Activated CD4-positive, alpha-beta T cell treated with anti-CD3 and anti-CD28 coated beads for 24 hours (primary cell): ENCODE results near the gene AP2A2.

ENCODE experiments used
- DNase-seq, 2 donors: peaks; one replicate each; pipeline ENCODE4 v3.0.0-alpha.2; 2020; ENCODE audit warnings: low read depth in 2 of 2

Gene AP2A2

DNA sequence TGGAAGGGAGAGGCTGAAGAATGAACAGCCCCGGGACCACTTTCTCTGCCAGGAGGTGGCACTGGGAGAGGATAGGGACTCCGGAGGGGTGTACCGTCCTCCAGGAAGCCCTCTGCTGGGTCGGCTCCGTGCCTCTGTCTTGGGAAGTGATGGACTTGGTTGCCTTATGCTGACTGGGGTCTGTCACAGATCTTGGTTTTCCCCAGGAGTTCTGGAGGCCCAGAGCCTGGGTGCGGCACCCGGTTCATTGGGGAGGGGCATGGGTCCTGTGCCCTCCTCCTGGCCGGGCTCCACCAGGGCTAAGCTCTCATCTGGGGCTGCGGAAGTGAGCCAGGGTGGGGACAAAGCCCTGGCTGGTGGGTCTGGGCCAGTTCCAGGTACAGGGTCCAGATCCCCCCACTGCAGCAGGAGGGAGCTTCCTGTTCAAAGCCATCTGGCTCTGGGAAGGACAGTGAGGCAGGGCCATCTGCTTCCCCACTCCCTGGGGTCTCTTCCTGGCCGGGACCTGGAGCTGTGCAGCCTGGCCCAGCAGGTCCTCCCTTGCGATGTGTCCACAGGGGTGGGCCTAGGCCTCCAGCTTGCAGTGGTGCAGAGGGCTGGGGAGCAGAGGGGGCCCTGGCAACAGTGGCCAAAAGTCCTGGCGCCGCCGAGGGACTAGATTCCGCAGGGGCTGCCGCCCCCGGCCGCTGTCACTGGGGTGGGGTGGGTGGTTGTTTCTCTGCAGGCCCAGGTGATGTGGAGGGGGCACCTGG, 1.1 kb upstream of the AP2A2 start:
- DNase-seq: no peak

DNA sequence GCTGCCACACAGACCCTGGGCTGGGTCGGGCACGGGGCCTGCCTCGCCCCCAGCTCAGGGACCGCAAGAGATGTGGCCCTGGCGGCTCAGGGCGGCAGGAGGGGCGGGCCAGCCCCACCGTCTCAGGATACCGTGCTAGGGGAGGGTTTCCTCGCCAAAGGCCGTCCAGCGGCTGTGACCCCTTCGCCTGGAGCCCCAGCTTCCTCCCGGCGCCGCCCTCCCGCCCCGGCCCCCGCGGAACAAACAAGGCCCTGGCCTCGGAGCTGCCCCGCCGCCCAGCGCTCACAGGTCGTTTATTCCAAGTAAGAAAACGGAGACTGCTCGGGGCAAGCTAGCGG, 543 bp upstream of the AP2A2 start:
- DNase-seq: no peak

DNA sequence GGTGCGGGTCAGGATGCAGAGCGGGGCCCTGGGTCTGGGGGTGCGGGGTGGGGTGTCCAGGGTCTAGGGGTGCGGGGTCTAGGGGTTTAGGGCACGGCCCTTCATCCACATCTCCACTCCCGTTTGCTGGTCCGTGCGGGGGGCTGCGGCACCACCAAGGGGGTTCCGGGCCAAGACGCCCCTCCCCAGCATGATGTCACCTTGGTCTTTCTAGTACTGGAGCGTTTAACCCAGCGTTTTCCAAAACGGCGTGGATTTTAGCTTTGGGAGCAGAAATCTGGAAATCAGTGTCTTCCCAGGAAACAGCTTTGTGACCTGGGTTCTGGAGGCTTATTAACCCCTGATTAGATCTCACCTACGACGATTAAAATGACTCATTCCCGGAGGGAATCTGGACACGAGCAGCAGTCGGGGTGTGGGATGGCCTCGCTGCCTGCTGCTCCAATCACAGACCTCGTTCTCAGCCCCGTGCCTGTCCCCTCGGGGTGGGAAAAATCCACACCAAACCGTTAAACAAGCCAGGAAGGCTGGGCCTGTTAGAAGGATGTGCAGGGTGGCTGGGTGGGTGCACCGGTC, 759 bp downstream of the AP2A2 start:
- DNase-seq: no peak

GRCh38 chr11:927871-928270, 2.2 kb downstream of the AP2A2 start:
- DNase-seq: no peak

DNA sequence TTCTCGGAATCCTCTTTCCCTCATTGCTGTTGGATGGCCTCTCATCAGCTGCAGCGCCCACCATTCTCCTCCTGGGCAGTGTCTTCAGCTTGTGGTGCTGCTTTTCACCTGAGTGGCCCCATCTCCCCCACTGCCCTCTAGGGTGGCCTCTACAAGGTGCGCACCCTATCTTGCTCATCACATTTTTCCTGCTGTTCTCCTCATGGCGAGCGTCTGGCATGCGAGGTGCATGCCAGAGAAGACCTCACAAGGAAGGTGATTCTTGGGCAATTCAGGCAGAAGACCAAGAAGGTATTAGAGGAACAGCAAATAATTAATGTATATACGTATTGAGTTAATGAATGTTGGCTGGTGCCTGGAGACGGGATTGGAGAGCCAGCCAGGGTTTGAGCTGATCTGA, 3.1 kb downstream of the AP2A2 start:
- DNase-seq: no peak

GRCh38 chr11:929405-929804, 3.7 kb downstream of the AP2A2 start:
- DNase-seq: no peak

- no peak for DNase-seq
Observed at GRCh38 chr11:931385-931784, 5.7 kb downstream of the AP2A2 start.

DNA sequence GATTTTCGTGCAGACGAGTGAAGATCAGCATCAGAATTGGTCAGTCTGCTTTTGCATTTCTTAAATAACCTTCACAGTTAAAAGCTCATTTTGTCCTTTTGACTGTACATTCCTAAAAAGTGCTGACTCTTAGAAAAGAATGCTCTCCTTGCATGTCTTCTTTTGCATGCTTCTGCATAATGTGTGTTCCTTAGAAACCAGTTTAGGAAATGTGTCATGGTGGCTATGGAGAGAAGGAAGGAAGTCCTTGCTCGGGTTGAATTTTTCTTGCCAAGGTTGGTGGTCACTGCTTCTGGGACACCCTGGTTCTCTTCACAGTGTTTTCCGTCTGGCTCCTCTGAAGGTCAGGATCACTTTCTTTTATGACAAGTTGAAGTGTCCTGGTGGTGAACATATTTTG, 6.8 kb downstream of the AP2A2 start:
- DNase-seq: no peak

- no peak for DNase-seq
Observed at GRCh38 chr11:933142-933851, 7.6 kb downstream of the AP2A2 start.

DNA sequence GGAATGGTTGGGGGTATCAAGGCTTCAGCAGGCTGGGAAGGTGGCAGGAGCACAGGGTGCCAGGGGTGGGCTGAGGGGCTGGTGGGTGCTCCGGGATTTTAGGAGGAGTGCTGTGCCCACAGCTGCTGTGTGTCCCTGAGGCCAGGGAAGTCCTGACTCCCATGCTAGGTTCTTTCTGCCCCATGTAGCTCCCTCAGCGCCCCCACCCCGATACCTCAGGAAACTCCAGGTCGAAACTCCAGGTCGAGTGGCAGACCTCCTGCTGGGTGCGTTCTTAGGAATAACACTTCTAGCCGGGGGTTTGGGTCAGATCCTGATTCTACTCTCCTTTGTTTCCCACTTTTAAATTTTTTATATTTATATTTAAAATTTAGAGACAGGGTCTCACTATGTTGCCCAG, 8.3 kb downstream of the AP2A2 start:
- no peak for DNase-seq

- DNase-seq: no peak
Observed at GRCh38 chr11:934527-934926, 8.9 kb downstream of the AP2A2 start.

GRCh38 chr11:936199-936598, 10.5 kb downstream of the AP2A2 start:
- no peak for DNase-seq

GRCh38 chr11:937841-938261, 12.2 kb downstream of the AP2A2 start:
- DNase-seq: no peak

- no peak for DNase-seq
Observed at GRCh38 chr11:940496-941135, 14.9 kb downstream of the AP2A2 start.

GRCh38 chr11:942823-943222, 17.2 kb downstream of the AP2A2 start:
- no peak for DNase-seq

- DNase-seq: no peak
Observed at GRCh38 chr11:944711-945470, 19.2 kb downstream of the AP2A2 start.

DNA sequence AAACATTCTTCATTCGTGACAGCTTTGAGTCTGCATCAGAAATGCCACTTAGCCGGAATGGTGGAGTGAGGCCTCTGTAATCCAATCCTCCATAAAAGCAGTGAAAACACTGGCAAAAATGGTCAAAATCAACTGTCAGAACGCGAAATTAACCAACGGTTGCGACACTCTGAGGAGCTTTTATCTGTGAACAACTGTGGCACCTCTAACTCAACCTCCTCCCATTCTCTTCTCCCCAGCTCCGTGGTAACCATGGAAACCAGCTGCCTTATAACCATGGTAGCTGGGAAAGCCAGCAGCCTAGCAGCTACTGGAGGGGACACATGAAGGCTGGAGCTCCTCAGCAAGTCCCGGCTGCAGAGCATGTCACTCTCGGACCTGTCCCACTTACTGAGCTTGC, 20.3 kb downstream of the AP2A2 start:
- no peak for DNase-seq

- DNase-seq: no peak
Observed at GRCh38 chr11:947744-948143, 22.1 kb downstream of the AP2A2 start.

GRCh38 chr11:951507-951906, 25.8 kb downstream of the AP2A2 start:
- no peak for DNase-seq

GRCh38 chr11:952406-953385, 27.0 kb downstream of the AP2A2 start:
- DNase-seq: no peak

GRCh38 chr11:953512-953911, 27.8 kb downstream of the AP2A2 start:
- no peak for DNase-seq
